RCC 7860 (cell line): Measurements from ENCODE around the gene TOMM6.
"Not testable (repeated sequence)": the region's sequence is repeated elsewhere in the genome, so short reads cannot be mapped to it uniquely, and the experiment has no call there.

Experiments used
- DNase-seq: peaks from one replicate; pipeline ENCODE4 v3.0.0-alpha.2; 2015; ENCODE audit warnings: low spot score
- FAIRE-seq: peaks from 2 replicates; lab custom pipeline; 2012; peaks lifted over from hg19 to GRCh38; lab: Jason Lieb, UNC

Gene TOMM6

DNA sequence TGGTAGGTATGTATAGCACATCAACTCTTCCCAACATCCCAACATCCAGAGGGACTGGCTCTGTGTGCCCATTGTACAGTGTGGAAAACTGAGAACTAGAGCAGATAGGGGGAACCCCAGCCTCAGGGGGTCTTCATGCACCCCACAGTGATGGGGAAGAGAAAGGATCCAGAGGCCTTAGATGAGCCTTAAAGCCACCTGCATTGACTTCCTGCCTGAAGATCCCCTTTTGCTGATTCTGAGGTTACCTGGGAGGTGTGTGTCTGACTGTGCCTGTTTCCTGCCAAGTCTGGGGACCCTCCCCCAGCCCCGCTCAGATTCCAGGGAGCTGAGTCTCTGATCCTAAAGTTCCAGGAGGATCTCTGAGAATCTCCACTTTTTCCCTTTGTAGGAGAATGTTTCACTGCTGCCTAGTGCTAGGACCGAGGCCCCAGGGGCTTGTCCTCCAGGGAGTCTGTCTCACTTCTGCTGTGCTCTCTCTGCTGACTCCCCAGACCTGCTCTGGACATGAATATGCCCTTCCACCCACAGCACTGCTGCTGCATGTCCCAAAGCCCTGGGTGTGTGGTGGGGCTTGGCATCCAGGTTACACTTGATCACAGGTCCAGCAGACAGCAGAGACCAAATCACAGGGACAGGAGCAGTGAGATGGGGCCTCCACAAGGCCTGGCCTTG is 27.5 kb upstream of the TOMM6 start:
- DNase-seq, result no peak
- no peak for FAIRE-seq

- no peak for DNase-seq
- FAIRE-seq, result no peak
These were observed 24.0 kb upstream of the TOMM6 start for GRCh38 chr6:41763470-41763869.

- not testable (repeated sequence) for FAIRE-seq, DNase-seq
These were observed 21.3 kb upstream of the TOMM6 start for GRCh38 chr6:41766043-41766664.

DNA sequence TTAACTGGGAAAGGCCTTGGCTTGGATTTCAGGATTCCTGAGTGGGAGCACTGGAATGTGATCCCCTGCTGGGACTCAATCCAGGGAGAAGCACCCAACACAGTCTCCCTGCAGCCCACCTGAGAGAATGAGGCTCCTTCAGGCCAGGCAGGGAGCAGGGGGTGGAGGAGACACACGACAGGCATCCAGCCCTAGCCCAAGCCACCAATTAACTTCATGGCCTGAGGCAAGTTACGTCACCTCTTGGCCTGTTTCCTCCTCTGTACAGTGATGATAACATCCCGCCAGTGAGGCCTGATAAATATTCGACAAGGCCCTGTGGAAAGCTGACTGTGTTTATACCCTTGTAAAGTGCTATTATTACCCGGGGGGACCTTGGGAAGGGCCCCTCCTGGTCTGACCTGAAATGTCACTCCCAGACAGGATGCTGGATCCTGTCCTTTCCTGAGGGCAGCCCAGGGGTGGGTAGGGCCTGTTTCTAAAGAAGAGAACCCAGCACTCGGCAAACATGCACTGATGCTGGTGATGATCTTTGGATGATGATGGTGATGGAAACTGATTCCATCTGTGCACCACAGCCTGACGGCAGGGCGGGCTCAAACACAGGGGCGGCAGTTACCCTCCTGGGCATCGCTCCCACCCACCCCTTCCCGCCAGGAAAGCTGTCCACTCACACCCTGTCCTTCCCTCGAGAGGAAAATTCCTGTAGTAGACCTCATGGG is 20.2 kb upstream of the TOMM6 start:
- no peak for DNase-seq
- FAIRE-seq, result no peak

DNA sequence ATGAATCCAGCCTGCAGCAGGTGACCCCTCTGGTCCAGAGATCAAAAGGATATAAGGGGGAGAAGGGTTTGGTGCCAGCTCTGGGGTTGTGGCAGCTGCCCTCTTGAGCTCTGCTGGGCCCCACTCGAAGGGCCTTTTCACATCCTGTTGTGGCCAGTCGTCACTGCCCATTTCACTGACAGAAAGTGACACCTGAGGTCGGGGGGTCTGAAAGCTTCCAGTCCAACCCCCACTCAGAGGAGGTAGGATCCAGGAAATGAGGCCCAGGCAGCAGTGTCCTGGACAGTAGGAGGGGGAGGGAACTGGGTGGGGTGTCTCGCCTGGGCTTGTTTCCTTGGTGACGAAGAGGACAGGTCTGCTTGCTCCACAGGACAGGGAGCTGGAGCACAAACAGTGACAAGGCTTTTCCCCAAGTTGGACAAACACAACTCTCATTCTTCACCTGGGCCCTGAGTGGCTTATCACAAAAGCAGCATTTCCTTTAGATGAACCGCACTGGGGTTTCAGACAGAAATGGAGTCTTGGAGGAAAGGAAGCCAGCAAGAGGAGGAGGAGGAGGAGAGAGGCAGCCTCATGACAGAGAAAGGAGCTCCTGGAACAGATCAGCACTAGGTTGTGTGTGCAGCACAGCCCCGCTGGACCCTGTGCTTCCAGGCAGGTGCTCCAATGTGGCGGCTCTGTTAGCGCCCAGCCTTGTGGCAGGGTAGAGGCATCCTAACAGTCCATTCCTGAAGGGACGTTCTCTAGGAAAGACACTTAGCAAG is 18.8 kb upstream of the TOMM6 start:
- no peak for DNase-seq
- no peak for FAIRE-seq

- FAIRE-seq (no peak), DNase-seq (no peak)
These were observed 18.1 kb upstream of the TOMM6 start for GRCh38 chr6:41769376-41769775.

GRCh38 chr6:41770381-41771057 is 17.0 kb upstream of the TOMM6 start:
- FAIRE-seq (no peak), DNase-seq (no peak)

DNA sequence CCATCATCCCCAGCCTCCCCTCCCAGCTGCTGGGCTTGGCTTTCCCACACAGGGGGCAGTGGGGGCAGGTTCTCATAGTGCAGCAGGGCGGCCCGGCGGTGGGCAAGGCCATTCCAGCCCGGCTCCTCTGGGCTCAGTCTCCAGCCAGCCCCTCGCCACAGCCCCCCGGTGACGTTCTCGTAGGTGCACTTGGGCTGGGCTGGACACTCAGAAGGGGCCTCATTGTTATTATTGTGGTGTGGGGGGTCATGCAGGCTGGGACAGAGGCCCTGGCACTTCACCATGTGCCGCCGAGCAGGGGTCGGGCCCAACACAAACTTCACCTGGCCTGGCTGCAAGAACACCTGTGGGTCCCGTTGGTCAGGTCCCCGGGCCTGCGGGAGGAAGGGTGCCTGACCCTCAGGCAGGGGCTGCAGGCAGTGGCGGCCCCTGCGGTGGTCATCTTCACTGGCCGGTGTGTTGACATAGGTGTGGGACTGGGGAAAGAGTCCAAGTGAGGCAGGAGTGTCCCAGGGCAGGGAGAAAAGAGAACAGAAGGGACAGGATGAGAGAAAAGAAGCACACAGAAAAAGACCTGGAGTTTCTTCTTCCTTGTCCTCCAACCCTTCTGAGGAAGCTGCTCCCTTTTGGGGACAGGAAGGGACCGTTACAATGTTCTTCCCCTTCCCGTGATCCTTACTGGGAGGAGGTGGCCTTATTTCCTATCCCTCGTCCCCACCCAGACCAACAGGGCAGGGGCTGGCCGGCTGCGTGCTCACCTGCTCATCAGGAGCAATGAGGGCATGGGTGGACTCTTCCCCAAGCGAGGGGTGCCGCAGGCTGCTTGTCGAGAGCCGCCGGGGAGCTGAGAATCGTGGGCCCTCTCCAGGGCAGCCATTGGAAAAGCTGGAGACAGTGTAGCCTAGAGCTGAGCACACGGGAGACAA is 16.2 kb upstream of the TOMM6 start:
- FAIRE-seq, result no peak

DNA sequence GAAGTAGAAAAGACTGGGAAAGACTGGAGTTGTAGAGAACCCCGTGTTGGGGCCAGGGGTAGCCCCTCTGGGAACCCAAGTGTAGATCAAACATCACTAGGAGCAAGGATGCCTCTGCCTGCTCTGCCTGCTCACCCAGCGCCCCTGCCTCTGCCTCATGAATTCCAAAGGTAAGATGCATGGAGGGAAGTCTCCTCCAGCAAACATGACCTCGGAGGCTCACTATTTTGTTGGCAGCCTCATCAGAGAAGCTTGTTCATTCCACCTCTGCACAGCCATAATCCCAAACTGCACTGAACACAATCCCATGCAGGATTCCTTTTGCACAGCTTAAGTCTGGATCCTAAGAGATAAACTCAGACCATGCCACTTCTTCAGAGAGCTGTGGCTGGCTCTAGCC is 12.7 kb upstream of the TOMM6 start:
- no peak for DNase-seq
- no peak for FAIRE-seq

More for the DNA sequence above, 16.2 kb upstream of the TOMM6 start:
- no peak for DNase-seq

- DNase-seq (no peak), FAIRE-seq (no peak)
These were observed 12.1 kb upstream of the TOMM6 start for GRCh38 chr6:41775293-41775882.

GRCh38 chr6:41777551-41778285 is 9.8 kb upstream of the TOMM6 start:
- FAIRE-seq (no peak), DNase-seq (no peak)

DNA sequence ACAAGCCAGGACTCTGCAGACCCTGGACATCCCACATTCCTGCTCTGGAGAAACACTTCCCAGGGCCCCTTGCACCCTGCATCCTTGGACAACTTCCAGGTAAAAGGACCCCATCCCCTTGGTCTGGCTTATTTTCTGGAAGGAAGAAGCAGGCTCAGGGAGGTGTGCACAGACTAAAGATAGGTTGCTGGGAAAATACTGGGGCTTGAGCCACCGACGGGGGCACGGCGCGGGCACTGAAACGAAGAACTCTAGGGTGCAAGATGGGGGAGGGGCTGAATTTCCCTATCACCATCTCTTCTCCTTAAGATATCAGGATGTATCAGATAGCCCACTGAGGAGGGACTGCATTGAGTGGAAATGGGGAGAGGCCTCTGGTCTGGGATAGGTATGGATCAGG is 8.6 kb upstream of the TOMM6 start:
- no peak for DNase-seq
- no peak for FAIRE-seq

GRCh38 chr6:41779336-41779735 is 8.2 kb upstream of the TOMM6 start:
- FAIRE-seq (no peak), DNase-seq (no peak)

DNA sequence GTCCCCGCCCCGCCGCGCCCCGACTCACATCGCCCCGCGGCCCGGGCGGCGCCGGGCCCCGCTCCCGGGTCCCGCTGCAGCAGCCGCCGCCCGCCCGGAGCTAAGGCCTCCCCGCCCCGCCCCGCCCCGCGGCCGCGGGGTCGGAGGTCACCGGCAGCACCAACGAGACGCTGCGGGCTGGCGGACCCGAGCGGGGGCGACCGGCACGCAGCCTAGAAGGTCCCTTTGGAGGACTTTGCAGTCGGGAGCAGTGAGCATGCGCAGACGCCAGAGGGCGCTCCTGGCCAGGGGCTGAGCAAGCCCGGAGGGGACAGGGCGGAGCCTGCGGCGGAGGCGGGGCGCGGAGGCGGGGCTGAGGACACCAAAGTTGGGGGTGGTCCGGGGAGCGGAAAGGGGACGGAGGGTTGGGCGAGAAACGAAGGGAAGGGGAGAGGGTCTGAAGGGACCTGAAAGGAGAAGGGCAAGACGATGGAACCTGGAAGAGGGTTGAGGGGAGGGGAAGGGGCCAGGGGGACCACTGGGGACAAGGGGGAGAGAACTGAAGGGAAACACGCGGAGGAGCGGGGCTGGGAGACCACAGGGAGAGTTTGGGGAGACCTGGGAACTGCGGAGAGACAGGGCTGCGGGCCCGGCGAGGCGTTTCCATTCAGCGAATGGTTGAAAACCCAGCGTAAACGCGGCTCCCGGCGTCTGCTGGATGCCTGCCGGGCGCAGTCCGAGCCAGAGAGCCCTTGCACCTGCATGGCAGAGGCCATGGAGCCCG is 7.5 kb upstream of the TOMM6 start, which contains the start of gene FRS3:
Gene FRS3 (minus strand): TSS at position 113 of the 763 bp plus-strand sequence. CDS start 2,913 bp downstream, outside the sequence.
- FAIRE-seq (no peak), DNase-seq (peak; percentile 79)

- FAIRE-seq (no peak), DNase-seq (no peak)
These were observed 6.7 kb upstream of the TOMM6 start, which contains the start of gene PRICKLE4 for GRCh38 chr6:41780551-41781365. Gene PRICKLE4 (plus strand): TSS chr6:41780782. CDS start chr6:41783474, 2,692 bp downstream.

DNA sequence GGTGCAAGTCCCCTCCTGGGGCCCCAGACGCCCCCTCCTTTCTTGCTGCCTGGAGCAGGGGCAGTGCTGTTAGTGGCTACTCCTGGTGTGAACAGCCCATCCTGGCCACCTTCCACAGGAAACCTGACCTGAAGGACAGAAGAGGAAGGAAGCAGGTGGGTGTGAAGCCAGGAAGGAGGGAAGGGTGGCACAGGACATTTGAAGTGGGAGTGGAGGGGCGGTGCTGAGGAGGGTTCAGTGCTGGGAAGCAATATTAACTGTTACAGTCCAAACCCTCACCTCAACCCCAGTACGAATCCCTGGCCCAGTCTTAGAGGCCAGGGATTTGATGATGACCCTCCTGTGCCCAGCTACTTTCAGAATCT is 6.1 kb upstream of the TOMM6 start:
- FAIRE-seq (no peak), DNase-seq (no peak)
